ENCODE data around the gene ATP4A. TPM values are rescaled to one million over a fixed set of nuclear protein-coding genes. Genes with fewer than 3 reads are reported as not detected.

The ATP4A gene
- total RNA-seq, 2 donors from 2014 or later: 0.18 TPM; not detected in 1

DNA sequence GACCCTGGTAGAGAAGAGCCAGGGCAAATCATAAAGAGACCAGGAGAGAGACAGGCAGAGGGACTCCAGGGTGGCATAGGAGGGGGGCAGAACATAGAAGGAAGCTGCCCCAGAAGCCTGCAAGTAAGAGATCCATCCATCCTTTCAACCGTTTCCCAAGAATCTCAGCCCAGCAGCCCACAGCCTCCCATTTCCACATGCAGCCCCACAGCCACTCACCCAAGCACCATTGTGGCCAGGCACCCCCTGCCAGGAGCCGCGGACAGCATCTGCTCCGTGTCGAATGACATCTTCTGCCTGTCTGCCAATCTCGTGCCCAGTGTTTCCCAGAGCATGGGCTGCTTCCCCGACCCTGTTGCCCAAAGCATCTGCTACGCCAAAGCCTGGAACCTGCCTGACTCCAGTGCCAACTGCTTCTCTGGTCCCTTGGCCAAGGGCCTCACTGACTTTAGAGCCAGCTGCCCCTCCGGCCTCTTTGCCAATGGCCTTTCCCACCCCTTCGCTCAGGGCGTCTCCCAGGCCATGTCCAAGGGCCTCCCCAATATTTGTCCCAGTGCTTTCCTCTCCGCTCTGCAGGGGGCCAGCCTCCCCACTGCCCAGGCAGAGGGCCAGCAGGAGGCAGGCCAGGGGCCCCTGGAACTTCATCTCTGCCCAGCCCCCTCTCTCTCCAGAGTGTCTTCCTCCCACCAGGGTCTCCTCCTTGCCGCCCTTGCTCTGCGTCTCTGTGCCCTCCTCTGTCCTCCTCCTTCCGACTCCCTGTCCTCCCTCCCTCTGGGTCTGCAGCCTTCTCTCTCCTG lies 50.4 kb downstream of the ATP4A start:
- Mint-ChIP-seq H3K4me1 (peaks cover 14% of the 10 kb centered on the region), H3K4me3 (no peak overlapping the region), H3K36me3 (ENCODE audit: low read depth) (peaks cover 6% of the 10 kb centered on the region), H3K27me3 (ENCODE audit: insufficient read depth) (peaks cover 5% of the 10 kb centered on the region), H3K27ac (no peak overlapping the region), H3K9me3 (no peaks in the 10 kb centered on the region)
- no peaks in the 10 kb centered on the region for H3K9me3 ChIP-seq (ENCODE audit: control insufficient read depth, low read length)
- TF ChIP-seq, protein P1, sequence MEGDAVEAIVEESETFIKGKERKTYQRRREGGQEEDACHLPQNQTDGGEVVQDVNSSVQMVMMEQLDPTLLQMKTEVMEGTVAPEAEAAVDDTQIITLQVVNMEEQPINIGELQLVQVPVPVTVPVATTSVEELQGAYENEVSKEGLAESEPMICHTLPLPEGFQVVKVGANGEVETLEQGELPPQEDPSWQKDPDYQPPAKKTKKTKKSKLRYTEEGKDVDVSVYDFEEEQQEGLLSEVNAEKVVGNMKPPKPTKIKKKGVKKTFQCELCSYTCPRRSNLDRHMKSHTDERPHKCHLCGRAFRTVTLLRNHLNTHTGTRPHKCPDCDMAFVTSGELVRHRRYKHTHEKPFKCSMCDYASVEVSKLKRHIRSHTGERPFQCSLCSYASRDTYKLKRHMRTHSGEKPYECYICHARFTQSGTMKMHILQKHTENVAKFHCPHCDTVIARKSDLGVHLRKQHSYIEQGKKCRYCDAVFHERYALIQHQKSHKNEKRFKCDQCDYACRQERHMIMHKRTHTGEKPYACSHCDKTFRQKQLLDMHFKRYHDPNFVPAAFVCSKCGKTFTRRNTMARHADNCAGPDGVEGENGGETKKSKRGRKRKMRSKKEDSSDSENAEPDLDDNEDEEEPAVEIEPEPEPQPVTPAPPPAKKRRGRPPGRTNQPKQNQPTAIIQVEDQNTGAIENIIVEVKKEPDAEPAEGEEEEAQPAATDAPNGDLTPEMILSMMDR (conservative IDR thresholded peaks at IDR 0.05): no peak
- peaks cover 6% of the 10 kb centered on the region for H3K36me3 ChIP-seq (ENCODE audit: control insufficient read depth, insufficient read depth, low read length)
- H3K4me3 ChIP-seq (ENCODE audit: low read length): no peak overlapping the region
- H3K4me1 ChIP-seq (ENCODE audit: control insufficient read depth, insufficient read depth, low read length): peaks cover 4% of the 10 kb centered on the region
- no peak for DNase-seq
- H3K27me3 ChIP-seq (ENCODE audit: control insufficient read depth, insufficient read depth, low read length, poor library complexity, severe bottlenecking): no peaks in the 10 kb centered on the region
- 88 to 93% methylated on average over 14 to 15 of the region's 15 CpGs for WGBS, 2 experiments (ENCODE audit: insufficient coverage in 1 of 2, insufficient read length in 1 of 2)
- no peak overlapping the region for H3K9ac ChIP-seq (ENCODE audit: extremely low read depth, low read length, poor library complexity, severe bottlenecking)
- H3K27ac ChIP-seq (ENCODE audit: low read depth, low read length): no peak overlapping the region

DNA sequence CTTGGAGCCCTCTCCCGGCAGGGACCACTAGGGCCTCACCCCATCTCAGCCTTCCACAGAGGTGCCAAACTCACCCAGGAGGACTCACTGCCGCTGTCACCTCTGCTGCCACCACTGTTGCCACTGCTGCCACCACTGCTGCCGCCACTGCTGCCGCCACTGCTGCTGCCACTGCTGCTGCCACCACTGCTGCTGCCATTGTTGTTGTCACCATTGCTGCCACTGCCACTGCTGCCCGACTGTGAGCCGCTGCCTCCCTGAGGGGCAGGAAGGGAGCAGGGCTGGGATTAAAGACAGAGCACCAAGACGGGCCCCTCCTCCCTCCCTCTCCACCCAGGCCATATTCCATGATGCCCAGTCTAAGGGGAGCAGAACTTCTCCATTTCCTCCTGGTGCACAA lies 52.1 kb downstream of the ATP4A start:
- no peak overlapping the region for H3K27ac ChIP-seq (ENCODE audit: low read depth, low read length)
- peaks cover 23% of the 10 kb centered on the region for H3K36me3 ChIP-seq (ENCODE audit: control insufficient read depth, insufficient read depth, low read length)
- TF ChIP-seq, protein P1 (conservative IDR thresholded peaks at IDR 0.05): no peak
- Mint-ChIP-seq H3K36me3 (ENCODE audit: low read depth) (peaks cover 20% of the 10 kb centered on the region), H3K27ac (no peak overlapping the region), H3K4me1 (peaks cover 26% of the 10 kb centered on the region), H3K4me3 (no peak overlapping the region), H3K27me3 (ENCODE audit: insufficient read depth) (peaks cover 5% of the 10 kb centered on the region), H3K9me3 (no peaks in the 10 kb centered on the region)
- DNase-seq: no peak
- WGBS, 2 experiments (ENCODE audit: insufficient coverage in 1 of 2, insufficient read length in 1 of 2): 76 to 84% methylated on average over 3 to 7 of the region's 7 CpGs
- peaks cover 11% of the 10 kb centered on the region for H3K4me1 ChIP-seq (ENCODE audit: control insufficient read depth, insufficient read depth, low read length)
- no peaks in the 10 kb centered on the region for H3K9me3 ChIP-seq (ENCODE audit: control insufficient read depth, low read length)
- no peak overlapping the region for H3K4me3 ChIP-seq (ENCODE audit: low read length)
- H3K27me3 ChIP-seq (ENCODE audit: control insufficient read depth, insufficient read depth, low read length, poor library complexity, severe bottlenecking): no peaks in the 10 kb centered on the region
- H3K9ac ChIP-seq (ENCODE audit: extremely low read depth, low read length, poor library complexity, severe bottlenecking): no peak overlapping the region

DNA sequence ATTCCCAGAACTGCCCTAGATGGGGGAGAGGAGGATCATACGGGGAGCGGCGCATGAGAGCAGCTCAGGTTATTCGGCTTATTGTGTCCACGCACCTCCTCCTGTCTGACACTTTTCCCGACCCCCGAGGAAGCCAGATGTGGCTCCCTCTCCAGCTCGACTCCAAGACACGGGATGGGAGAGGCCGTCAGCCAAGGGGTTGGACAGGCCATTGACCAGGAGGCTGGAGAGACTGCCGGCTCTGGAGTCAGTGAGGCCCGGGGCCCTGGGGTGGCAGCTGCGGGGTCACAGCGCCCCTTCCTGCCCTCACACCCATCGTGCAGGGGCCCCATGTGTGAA lies 52.9 kb downstream of the ATP4A start:
- no peak overlapping the region for H3K27ac ChIP-seq (ENCODE audit: low read depth, low read length)

More for the DNA sequence above, 52.9 kb downstream of the ATP4A start:
- Mint-ChIP-seq H3K27me3 (ENCODE audit: insufficient read depth) (peaks cover 5% of the 10 kb centered on the region), H3K36me3 (ENCODE audit: low read depth) (peaks cover 28% of the 10 kb centered on the region), H3K4me1 (peaks cover 28% of the 10 kb centered on the region), H3K9me3 (no peaks in the 10 kb centered on the region), H3K27ac (no peak overlapping the region), H3K4me3 (peak overlapping the region; percentile 99)
- TF ChIP-seq, protein P1 (conservative IDR thresholded peaks at IDR 0.05): peak; percentile 7
- no peak overlapping the region for H3K9ac ChIP-seq (ENCODE audit: extremely low read depth, low read length, poor library complexity, severe bottlenecking)
- no peaks in the 10 kb centered on the region for H3K27me3 ChIP-seq (ENCODE audit: control insufficient read depth, insufficient read depth, low read length, poor library complexity, severe bottlenecking)
- DNase-seq: no peak
- 33 to 44% methylated on average over 12 to 15 of the region's 15 CpGs for WGBS, 2 experiments (ENCODE audit: insufficient coverage in 1 of 2, insufficient read length in 1 of 2)
- peaks cover 30% of the 10 kb centered on the region for H3K36me3 ChIP-seq (ENCODE audit: control insufficient read depth, insufficient read depth, low read length)
- peaks cover 14% of the 10 kb centered on the region for H3K4me1 ChIP-seq (ENCODE audit: control insufficient read depth, insufficient read depth, low read length)
- no peaks in the 10 kb centered on the region for H3K9me3 ChIP-seq (ENCODE audit: control insufficient read depth, low read length)
- H3K4me3 ChIP-seq (ENCODE audit: low read length): peak overlapping the region; percentile 100
